ENCODE results near the gene GIMAP8. TPM values are rescaled to one million over a fixed set of nuclear protein-coding genes. Genes with fewer than 3 reads are reported as not detected.
"Not testable (repeated sequence)": the region's sequence is repeated elsewhere in the genome, so short reads cannot be mapped to it uniquely, and the experiment has no call there.

Gene GIMAP8
- polyA plus RNA-seq, 1 donor, result 7.3 TPM

- DNase-seq, result no peak
Measured at GRCh38 chr7:150441524-150441923, 8.9 kb upstream of the GIMAP8 start.

- DNase-seq, result no peak
Measured at GRCh38 chr7:150442811-150443210, 7.6 kb upstream of the GIMAP8 start.

GRCh38 chr7:150443793-150444540 is 6.5 kb upstream of the GIMAP8 start:
- DNase-seq, result no peak

- DNase-seq, result no peak
Measured at GRCh38 chr7:150444674-150445365, 5.6 kb upstream of the GIMAP8 start.

- no peak for DNase-seq
Measured at GRCh38 chr7:150446288-150446938, 4.0 kb upstream of the GIMAP8 start.

- DNase-seq, result no peak
Measured at GRCh38 chr7:150447966-150448788, 2.3 kb upstream of the GIMAP8 start.

GRCh38 chr7:150448789-150449147 is 1.7 kb upstream of the GIMAP8 start:
- DNase-seq, result peak; percentile 64

GRCh38 chr7:150449206-150449952 is 1.1 kb upstream of the GIMAP8 start:
- no peak for DNase-seq

- DNase-seq, result no peak
Measured at GRCh38 chr7:150451097-150451793, 815 bp downstream of the GIMAP8 start.

GRCh38 chr7:150451833-150452461 is 1.5 kb downstream of the GIMAP8 start:
- no peak for DNase-seq

- DNase-seq, result no peak
Measured at GRCh38 chr7:150453181-150453580, 2.8 kb downstream of the GIMAP8 start.

- no peak for DNase-seq
Measured at GRCh38 chr7:150453892-150454291, 3.5 kb downstream of the GIMAP8 start.

GRCh38 chr7:150457064-150457463 is 6.6 kb downstream of the GIMAP8 start:
- DNase-seq, result not testable (repeated sequence)

GRCh38 chr7:150458235-150458634 is 7.8 kb downstream of the GIMAP8 start:
- DNase-seq, result no peak

GRCh38 chr7:150458756-150459155 is 8.3 kb downstream of the GIMAP8 start:
- no peak for DNase-seq

- DNase-seq, result no peak
Measured at GRCh38 chr7:150461520-150461919, 11.1 kb downstream of the GIMAP8 start.

GRCh38 chr7:150462413-150462812 is 12.0 kb downstream of the GIMAP8 start:
- no peak for DNase-seq

- no peak for DNase-seq
Measured at GRCh38 chr7:150463461-150463860, 13.0 kb downstream of the GIMAP8 start.

GRCh38 chr7:150464962-150465361 is 14.5 kb downstream of the GIMAP8 start:
- DNase-seq, result no peak

GRCh38 chr7:150465414-150465813 is 15.0 kb downstream of the GIMAP8 start:
- DNase-seq, result no peak

- no peak for DNase-seq
Measured at GRCh38 chr7:150466477-150466876, 16.0 kb downstream of the GIMAP8 start.
